GM18861 (cell line): Measurements from ENCODE around the gene ZSCAN10.
"Not testable (repeated sequence)": the region's sequence is repeated elsewhere in the genome, so short reads cannot be mapped to it uniquely, and the experiment has no call there.

Experiments
- ATAC-seq: cut with Tn5 transposase; IDR thresholded peaks from one replicate; pipeline ENCODE4 v1.9.1; 2021; ENCODE audit not compliant: unreplicated experiment

ZSCAN10 gene

GRCh38 chr16:3065069-3065741 lies 33.9 kb downstream of the ZSCAN10 start, which contains the start of gene IL32:
Gene IL32 (plus strand): TSS chr16:3065640. CDS start chr16:3065812, 172 bp downstream.
- no peak for ATAC-seq

- no peak for ATAC-seq
Observed at GRCh38 chr16:3063625-3064386, 35.3 kb downstream of the ZSCAN10 start.

GRCh38 chr16:3062553-3062952 lies 36.5 kb downstream of the ZSCAN10 start:
- ATAC-seq, result no peak

- no peak for ATAC-seq
Observed at GRCh38 chr16:3060339-3061127, 38.6 kb downstream of the ZSCAN10 start.

GRCh38 chr16:3059723-3060242 lies 39.3 kb downstream of the ZSCAN10 start:
- ATAC-seq, result no peak

- peak; percentile 71 for ATAC-seq
Observed at GRCh38 chr16:3059041-3059722, 39.9 kb downstream of the ZSCAN10 start.

- peak; percentile 38 for ATAC-seq
Observed at GRCh38 chr16:3058139-3059030, 40.7 kb downstream of the ZSCAN10 start.

GRCh38 chr16:3057181-3058138 lies 41.6 kb downstream of the ZSCAN10 start:
- ATAC-seq, result no peak

- no peak for ATAC-seq
Observed at GRCh38 chr16:3056336-3057180, 42.5 kb downstream of the ZSCAN10 start.

GRCh38 chr16:3055734-3056115 lies 43.4 kb downstream of the ZSCAN10 start:
- not testable (repeated sequence) for ATAC-seq

GRCh38 chr16:3054965-3055733 lies 43.9 kb downstream of the ZSCAN10 start:
- ATAC-seq, result no peak

GRCh38 chr16:3053330-3053710 lies 45.8 kb downstream of the ZSCAN10 start:
- not testable (repeated sequence) for ATAC-seq

GRCh38 chr16:3052571-3053329 lies 46.3 kb downstream of the ZSCAN10 start:
- not testable (repeated sequence) for ATAC-seq

GRCh38 chr16:3051494-3051893 lies 47.6 kb downstream of the ZSCAN10 start:
- ATAC-seq, result no peak

- ATAC-seq, result no peak
Observed at GRCh38 chr16:3051009-3051408, 48.1 kb downstream of the ZSCAN10 start.

GRCh38 chr16:3050487-3050886 lies 48.6 kb downstream of the ZSCAN10 start:
- no peak for ATAC-seq
